Stimulated activated CD4-positive, alpha-beta T cell treated with anti-CD3 and anti-CD28 coated beads, TNF-alpha, amount 100 ng/mL, for 48 hours (primary cell): ENCODE data around the gene MISP3.
"Not testable (repeated sequence)": the region's sequence is repeated elsewhere in the genome, so short reads cannot be mapped to it uniquely, and the experiment has no call there.

Experiments used
- DNase-seq, 3 donors: peaks; one replicate each; pipeline ENCODE4 v3.0.0-alpha.2; 2020; ENCODE audit warnings: low read depth in 3 of 3

The MISP3 gene

GRCh38 chr19:14072535-14073260 lies at the start of gene MISP3:
Gene MISP3 (plus strand): TSS chr19:14072786. CDS start chr19:14073310, 524 bp downstream.
- peak in 1 of 3 donors; percentile 41 for DNase-seq

- DNase-seq = no peak
These were observed 49.0 kb upstream of the MISP3 start for GRCh38 chr19:14023404-14024235.

- not testable (repeated sequence) for DNase-seq
These were observed 45.9 kb upstream of the MISP3 start for GRCh38 chr19:14026652-14027192.

- DNase-seq = no peak
These were observed 44.6 kb upstream of the MISP3 start, which contains the start of gene RLN3 for GRCh38 chr19:14027856-14028450. Gene RLN3 (plus strand): TSS chr19:14028148. CDS start chr19:14028205, 57 bp downstream.

- DNase-seq = no peak
These were observed 43.7 kb upstream of the MISP3 start for GRCh38 chr19:14028901-14029300.

- DNase-seq = no peak
These were observed 41.4 kb upstream of the MISP3 start for GRCh38 chr19:14030997-14031718.

GRCh38 chr19:14031719-14032480 lies 40.7 kb upstream of the MISP3 start, which contains the start of gene IL27RA:
Gene IL27RA (plus strand): TSS chr19:14031762. CDS start chr19:14031873, 111 bp downstream.
- DNase-seq = peak; percentile 46 to 67 (median 49)

- DNase-seq = no peak
These were observed 38.6 kb upstream of the MISP3 start for GRCh38 chr19:14033946-14034345.

GRCh38 chr19:14035159-14035558 lies 37.4 kb upstream of the MISP3 start:
- not testable (repeated sequence) for DNase-seq

GRCh38 chr19:14035706-14036105 lies 36.9 kb upstream of the MISP3 start:
- DNase-seq = no peak

GRCh38 chr19:14039181-14039580 lies 33.4 kb upstream of the MISP3 start:
- DNase-seq = no peak

- not testable (repeated sequence) for DNase-seq
These were observed 29.7 kb upstream of the MISP3 start for GRCh38 chr19:14042659-14043608.

GRCh38 chr19:14047866-14048265 lies 24.7 kb upstream of the MISP3 start:
- not testable (repeated sequence) for DNase-seq

GRCh38 chr19:14048443-14049153 lies 24.0 kb upstream of the MISP3 start:
- peak; percentile 58 to 70 (median 63) for DNase-seq

- no peak for DNase-seq
These were observed 22.1 kb upstream of the MISP3 start for GRCh38 chr19:14050512-14050911.

GRCh38 chr19:14050961-14051360 lies 21.6 kb upstream of the MISP3 start:
- not testable (repeated sequence) for DNase-seq

GRCh38 chr19:14051980-14052379 lies 20.6 kb upstream of the MISP3 start:
- DNase-seq = no peak

GRCh38 chr19:14052470-14052869 lies 20.1 kb upstream of the MISP3 start:
- DNase-seq = no peak

- DNase-seq = no peak
These were observed 19.6 kb upstream of the MISP3 start for GRCh38 chr19:14053032-14053431.
